Amniotic epithelial cell (primary cell): ENCODE data around the gene IRF3.

Experiments used
- DNase-seq: peaks from one replicate; pipeline ENCODE4 v3.0.0-alpha.2; 2010; ENCODE audit warnings: low read depth

IRF3 gene

DNA sequence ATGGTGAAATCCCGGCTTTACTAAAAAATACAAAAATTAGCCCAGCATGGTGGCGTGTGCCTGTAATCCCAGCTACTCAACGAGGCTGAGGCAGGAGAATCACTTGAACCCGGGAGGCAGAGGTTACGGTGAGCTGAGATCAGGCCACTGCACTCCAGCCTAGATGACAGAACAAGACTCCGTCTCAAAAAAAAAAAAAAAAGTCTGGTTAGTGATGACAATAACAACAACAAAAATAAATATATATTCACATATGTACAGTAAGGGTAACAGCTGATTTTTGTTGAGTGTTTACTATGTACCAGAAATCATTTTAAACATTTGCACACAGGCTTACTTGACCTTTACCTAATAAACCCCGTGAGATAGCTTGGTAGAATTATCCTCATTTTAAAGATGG, 48.7 kb downstream of the IRF3 start:
- no peak for DNase-seq

GRCh38 chr19:49616532-49616931, 49.1 kb downstream of the IRF3 start:
- no peak for DNase-seq

DNA sequence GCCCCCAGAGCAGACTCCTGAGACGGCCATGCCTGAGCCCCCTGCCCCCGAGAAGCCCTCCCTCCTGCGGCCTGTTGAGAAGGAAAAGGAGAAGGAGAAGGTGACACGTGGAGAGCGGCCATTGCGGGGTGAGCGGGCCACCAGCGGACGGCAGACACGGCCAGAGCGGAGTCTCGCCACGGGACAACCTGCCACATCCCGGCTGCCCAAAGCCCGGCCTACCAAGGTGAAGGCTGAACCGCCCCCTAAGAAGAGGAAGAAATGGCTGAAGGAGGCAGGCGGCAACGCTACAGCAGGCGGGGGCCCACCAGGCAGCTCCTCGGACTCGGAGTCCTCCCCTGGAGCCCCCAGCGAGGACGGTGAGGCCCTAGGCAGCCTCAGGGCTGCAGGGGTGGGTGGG, 49.8 kb downstream of the IRF3 start:
- DNase-seq: no peak

DNA sequence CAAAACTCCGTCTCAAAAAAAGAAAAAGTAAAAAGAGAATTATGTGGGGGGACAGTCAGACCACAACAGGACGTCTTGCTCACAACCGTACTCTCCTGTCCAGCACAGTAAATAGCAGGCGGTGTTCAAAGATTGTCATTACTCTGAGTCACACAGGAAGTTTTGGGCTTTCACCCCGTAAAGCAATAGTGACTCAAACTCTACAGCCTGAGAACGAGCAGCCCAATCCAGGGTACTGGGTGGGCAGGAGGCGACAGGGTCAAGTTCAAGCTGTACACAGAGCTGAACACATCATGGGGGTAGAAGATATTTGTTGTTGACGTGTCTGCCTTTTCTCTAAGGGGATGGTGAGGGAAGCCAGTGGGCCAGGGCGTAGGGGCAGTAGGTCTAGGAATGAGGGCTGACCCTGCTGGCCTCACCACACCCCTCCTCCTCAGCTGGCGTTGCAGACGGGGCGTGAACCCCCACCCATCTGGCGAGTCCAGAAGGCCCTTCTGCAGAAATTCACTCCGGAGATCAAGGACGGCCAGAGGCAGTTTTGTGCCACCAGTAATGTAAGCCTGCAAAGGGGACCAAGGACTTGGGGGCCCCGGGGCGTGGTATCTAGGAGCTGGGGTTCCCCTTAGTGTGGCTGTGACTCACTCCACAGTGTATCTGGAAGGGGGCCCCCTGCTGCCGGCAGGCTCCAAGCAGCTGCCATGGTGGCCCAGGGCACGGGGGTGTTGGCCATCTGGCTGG, 51.4 kb downstream of the IRF3 start:
- DNase-seq: peak; percentile 80

- DNase-seq: peak; percentile 28
Measured at GRCh38 chr19:49613374-49613773, 52.3 kb downstream of the IRF3 start.
